ENCODE data around the gene CLTA.
A peak's percentile ranks its signal among the peaks of the same experiment; 100 is the strongest.

Gene CLTA, protein sequence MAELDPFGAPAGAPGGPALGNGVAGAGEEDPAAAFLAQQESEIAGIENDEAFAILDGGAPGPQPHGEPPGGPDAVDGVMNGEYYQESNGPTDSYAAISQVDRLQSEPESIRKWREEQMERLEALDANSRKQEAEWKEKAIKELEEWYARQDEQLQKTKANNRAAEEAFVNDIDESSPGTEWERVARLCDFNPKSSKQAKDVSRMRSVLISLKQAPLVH

DNA sequence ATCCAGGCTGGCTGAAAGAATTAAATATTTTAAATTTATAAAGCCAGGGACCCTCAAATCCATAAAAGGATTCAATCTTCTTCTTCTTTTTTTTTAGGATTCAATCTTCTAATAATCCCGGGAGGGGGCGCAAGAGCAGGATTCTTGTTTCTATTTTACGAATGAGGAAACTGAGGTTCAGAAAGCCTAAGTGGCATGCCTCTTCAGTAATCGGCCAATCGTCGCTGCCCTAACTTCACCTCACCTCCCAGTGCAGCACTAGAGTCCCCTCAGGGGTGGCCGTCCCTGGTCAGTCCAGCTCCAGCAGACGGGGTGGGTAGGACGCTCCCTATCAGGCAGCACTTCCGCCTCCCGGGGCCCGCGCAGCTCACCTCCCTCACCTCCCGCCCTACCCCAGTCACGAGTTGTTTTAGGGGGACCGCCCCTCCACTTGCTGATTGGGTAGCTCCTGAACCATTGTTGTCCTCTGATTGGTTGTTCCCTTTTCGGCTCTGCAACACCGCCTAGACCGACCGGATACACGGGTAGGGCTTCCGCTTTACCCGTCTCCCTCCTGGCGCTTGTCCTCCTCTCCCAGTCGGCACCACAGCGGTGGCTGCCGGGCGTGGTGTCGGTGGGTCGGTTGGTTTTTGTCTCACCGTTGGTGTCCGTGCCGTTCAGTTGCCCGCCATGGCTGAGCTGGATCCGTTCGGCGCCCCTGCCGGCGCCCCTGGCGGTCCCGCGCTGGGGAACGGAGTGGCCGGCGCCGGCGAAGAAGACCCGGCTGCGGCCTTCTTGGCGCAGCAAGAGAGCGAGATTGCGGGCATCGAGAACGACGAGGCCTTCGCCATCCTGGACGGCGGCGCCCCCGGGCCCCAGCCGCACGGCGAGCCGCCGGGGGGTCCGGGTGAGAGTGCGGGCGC lies at the start of gene CLTA:
CLTA (plus strand) TSS at position 534 of the 902 bp plus-strand sequence; CDS start at position 670, 136 bp downstream.
- DNase-seq: peak; percentile 93

DNA sequence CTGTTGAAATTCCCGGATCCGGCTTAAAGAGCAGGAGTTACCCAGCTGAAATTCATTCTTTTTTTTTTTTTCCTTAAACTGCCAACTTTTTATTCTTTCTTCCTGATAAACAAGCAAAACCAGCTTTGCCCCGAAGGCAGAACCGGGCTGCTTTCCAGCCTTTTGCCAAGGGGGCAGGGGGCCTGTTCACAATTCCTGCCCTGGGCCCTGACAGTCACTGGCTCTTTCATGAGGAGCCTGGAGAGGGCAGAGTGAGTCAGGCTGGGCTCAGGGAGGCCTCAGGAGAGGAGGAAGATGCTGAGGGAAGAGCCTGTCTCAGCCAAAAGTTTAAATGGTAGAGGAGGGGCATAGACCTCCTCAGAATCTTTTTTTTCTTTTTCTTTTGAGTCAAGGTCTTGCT lies 49.4 kb upstream of the CLTA start:
- no peak for DNase-seq

DNA sequence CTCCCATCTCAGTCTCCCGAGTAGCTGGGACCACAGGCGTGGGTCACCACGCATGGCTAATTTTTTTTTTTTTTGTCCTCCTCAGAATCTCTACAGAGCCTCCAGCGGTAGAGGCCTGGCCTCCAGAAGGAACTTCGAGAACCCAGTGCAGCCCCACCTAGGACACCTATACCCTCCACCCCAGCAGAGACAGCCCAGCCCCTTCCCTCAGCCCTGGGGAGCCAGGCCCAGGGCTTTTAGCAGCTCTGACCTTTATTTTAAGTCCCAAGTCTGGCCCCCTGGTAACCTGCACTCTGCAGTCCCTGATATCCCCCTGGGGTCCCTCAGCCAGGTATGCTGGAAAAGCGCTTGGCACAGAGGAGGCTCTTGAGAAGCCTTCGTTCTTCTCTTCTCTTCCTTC lies 49.0 kb upstream of the CLTA start:
- no peak for DNase-seq

DNA sequence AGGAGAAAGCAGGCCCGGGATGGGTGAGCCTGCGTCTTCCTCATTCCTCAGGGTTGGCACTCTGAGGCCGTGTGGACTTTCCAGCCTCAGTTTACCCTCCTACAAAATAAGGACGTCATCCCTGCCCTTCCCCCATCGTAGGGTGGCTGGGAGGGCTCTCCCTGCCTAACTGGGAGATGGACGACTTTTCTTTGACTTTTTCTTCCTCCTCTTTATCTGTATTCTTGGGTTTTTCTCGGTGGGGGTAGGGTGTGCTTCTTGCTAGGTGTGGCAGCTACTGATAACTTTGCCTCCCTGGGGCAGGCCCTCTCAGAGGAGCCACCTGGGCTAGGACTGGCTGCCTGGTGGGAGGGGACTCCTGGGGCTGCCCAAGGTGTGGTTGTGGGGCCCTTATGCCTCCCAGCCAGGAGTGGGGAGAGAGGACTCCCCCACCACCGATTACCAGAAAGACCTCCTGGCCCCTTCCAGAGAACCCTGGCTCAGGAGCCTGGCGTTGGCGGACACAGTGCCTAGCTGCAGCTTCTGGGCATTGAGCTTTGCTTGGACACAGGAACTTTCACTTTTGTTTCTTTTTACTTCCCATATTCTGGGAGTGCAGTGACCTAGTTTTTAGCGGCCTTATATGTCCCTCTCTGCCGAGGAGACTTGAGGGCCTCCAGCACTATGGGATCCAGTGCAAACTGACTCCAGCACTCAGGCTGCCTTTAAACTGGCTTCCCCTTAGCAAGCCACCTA lies 48.0 kb upstream of the CLTA start:
- DNase-seq: no peak

DNA sequence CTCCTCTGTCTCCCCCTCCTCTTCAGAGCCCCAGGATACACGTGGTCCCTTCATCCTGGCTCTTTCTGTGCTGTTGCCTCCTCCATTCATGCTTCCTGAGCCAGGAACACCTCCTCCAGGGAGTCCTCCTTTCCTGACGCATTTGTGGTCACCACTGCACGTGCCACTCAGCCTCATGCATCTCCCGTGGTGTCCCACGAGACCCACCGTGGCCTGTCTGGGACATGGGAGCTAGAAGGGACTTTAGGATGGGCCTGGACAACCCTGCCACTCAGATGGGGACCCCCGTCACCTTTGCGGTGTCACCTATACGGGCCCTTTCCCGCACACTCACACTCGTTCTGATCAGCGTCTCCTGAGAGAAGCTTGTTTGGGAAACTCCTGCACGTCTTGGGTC lies 47.5 kb upstream of the CLTA start:
- no peak for DNase-seq

DNA sequence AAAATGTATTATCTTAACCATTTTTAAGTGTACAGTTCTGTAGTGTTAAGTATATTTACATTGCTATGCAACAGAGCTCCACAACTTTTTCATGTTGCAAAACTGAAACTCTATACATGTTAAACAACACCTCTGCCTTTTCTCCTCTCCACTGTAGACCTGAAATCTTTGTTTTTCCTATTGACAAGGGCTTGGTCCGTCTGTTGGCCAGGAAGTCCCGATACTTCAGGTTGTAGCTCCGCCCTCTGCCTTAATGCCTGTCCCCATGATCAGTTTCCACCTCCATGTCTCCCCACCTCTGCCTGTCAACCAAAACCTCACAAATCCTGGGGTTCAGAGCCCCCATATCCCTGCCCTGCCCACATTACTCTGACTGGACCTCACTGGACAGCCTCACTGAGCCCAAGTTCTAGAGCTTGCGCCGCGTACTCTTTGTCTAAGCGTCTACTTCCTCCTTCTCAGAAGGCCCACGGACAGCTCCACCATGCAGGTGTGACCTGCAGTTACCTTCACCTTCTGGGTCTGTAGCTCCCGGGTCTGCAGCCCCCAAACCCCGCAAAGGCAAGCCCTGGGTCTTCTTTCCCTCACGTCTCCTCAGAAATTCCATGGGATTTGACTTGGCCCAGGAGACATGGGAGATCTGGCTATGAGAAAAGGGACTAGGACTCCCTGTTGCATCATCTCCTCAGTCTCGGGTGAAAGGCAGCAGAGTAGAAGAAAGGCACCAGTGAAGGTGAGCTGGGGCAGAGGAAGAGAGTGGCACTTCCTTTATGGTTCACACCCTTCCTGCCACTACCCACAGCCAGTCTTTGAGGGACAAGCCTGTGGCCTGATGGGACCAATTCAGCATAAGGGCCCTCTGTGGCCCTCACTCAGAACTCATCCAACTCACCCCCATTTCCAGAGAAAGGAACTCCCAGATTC lies 46.1 kb upstream of the CLTA start:
- DNase-seq: no peak

DNA sequence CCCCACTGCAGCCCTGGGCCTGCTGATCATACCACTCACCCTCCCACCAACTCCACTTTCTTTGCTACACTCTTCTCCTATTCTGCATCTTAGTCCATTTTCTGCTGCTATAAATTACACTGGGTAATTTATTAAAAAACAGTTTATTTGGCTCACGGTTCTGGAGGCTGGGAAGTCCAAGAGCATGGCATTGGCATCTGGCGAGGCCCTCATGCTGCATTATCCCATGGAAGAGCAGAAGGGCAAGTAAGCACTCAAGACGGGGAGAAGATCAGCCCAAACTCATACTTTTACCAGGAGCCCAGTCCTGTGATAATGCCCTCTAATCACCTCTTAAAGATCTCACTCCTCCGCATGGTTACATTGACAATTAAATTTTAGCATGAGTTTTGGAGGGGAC lies 44.8 kb upstream of the CLTA start:
- DNase-seq: no peak

DNA sequence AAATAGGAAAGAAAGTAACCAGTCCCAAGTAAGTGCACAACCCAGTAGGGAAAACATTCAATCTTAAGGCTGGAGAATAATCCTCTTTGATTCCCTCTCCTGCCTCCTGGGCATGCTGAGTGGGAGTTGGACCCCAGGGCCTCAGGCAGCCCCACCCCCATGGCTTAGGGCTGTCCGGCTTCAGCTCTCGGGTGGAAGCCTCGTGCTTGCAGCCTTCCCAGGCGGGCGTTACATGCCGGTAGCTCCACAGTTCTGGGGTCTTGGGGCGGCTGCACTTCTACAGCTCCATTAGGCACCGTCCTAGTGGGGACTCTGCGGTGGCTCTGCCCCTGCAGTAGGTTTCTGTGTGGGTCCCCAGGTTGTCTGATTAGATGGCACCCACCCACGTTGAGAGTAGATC lies 44.1 kb upstream of the CLTA start:
- no peak for DNase-seq

DNA sequence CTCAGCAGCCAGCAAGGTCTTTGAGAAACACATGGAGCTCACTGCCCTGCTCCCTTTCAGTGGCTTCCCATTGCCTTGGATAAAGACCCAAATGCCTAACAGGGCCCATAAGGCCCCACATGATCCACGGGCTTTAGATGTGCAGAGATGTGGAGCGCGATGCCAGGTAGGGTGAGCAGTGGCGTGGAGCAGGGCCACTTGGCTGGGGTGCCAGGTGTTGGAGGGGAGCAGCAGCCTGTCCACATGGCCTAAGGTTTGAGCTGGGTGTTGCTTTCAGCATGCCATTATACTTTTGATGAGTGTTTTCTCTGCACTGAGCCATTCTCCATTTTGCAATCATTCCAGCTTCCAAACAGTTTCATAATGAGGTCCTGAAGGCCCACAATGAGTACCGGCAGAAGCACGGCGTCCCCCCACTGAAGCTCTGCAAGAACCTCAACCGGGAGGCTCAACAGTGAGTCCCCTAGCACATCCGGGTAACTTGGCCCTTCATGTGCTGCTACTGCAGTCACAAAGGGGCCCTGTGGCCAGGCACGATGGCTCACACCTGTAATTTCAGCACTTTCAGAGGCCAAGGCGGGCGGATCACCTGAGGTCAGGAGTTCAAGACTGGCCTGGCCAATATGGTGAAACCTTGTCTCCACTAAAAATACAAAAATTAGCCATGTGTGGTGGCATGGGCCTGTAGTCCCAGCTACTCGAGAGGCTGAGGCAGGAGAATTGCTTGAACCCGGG lies 43.1 kb upstream of the CLTA start:
- DNase-seq: no peak

DNA sequence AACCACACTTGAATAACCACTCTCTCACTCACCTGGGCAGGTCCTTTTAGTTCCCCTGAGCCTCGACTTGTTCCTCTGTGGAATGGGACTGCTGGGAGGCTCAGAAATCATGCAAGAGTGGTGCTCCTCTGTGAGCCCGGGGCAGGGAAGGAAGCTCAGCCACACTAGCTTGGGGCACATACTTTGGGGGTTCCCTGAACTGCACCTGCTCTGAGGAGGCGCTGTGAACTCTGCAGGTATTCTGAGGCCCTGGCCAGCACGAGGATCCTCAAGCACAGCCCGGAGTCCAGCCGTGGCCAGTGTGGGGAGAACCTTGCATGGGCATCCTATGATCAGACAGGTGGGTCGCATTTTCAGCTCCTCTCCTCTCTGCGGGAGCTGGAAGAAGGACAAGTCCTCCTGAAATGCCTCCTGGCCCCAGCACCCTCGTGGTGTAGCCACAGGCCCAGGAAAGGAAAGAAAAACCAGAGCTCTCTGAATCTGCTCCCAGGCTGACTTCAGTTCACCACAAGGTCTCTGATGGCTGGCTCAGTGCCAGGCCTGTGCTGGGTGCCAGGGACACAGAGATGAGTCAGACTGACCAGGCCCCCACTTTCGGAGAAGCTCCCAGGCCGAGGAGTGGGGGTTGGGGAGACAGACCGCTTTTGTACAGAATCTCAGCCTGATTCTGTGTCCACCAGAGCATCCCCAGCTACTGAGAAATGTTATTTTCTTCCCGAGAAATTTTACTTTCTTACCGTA lies 42.2 kb upstream of the CLTA start:
- peak; percentile 34 for DNase-seq

DNA sequence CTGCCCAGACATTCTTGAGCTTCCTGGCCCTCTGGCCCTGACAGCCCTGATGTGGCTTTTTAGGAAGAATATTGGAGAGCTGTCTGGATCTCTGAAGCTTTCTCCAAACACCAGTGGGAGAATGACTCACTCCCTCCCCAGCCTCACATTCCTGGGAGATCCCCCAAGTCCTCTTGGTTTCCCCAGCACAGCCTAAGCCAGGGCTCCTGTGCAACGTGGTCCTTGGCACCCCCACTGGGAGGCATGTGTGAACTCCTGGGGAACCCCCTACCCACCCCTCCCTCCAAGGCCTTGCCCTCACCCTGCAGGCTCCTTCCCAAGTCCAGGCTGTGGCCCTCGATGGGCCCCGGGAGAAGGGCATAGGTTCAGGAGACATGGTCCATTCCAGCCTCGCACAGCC lies 41.5 kb upstream of the CLTA start:
- DNase-seq: no peak

DNA sequence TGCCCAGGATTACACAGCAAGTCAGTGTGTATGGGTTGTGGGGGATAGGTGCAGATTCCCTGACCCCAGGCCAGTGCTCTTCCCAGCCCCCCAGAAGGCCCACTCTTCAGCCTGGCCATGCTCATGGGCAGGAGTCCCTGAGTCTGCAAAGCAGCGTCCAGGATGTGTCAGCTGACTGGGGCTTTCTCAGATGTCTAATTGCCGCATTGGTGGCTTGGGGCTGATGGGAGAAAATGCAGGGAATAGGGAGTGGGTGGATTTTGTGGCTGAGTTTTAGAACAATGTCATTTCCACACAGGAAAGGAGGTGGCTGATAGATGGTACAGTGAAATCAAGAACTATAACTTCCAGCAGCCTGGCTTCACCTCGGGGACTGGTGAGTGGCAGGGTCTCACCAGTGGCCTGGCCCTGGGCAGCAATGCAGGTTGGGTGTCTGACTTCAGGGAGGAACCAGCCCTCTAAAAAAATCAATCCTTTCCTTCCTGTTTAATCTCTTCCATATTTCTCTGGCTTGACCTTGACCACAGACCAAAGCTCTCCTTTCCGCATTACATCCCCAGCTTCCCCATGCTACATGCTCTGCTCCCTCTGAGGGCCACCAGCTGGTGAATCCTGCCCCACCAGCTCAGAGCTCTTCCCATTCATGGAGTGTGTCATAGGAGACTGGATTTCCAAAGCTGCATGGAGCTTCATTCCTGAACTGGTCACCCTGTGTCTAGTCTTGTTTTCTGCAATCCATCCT lies 40.0 kb upstream of the CLTA start:
- DNase-seq: no peak

DNA sequence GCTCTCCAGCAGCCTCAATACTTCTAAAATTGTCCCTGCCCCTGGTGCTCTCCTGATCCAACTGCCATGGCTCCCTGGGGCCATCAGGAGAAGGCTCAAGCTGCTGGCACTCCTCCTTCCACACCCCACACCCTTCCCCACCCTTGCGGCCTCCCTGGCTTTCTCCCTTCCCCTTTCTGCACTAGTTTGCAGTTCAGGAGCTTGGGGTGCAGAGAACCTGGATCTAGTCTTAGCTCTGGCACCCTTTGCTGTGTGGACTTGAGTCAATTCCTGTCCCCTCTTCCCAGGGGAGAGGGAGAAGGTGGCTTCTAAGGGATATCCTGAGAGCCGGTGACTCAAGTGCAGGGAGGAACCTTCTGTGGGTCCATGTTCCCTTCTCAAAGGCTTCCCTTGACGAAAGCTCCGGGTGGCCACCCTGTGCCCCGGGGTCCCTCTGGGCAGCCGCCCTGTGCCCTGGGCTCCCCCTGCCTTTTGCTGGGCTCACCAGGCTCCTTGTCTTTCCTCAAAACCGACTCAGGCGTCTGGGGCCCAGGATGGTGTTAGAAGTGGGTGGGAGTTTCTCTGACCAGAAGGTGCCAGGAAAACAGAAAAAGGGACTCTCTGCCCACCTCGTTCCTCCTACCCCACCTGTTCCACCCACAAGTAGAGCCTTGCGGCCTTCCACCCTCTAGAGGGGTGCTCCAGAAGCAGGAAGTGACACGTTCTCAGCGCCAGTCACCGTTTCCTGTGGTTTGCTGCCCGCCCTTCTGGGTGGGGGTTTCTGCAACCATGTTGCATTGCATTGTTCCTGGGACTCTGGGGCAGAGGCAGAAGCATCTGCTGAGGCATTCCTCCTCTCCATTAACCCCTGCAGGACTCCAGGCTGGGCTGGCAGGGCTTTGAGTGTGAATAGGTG lies 39.2 kb upstream of the CLTA start:
- peak; percentile 82 for DNase-seq

DNA sequence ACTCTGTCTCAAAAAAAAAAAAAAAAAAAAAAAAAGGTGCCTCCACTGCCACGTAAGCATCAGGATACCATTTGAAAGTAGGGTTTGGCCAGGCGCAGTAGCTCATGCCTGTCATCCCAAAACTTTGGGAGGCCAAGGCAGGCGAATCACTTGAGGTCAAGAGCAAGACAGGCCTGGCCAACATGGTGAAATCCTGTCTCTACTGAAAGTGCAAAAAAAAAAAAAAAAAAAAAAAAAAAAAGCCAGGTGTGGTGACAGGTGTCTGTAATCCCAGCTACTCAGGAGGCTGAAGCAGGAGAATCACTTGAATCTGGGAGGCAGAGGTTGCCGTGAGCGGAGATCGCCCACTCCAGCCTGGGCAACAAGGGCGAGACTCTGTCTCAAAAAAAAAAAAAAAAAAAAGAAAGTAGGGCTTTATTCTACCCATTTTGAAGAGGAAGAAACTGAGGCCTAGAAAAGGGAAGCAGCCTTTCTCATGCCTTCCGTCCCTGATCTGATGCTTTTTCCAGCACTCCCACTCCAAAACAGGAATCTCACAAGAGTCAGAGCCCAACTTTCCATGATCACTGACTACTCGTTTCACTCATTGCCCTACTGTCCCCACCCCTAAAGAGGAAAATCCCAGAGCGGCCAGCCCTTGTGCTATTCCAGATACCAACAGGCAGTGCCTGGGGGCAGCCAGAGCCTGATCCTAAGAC lies 37.8 kb upstream of the CLTA start:
- no peak for DNase-seq

DNA sequence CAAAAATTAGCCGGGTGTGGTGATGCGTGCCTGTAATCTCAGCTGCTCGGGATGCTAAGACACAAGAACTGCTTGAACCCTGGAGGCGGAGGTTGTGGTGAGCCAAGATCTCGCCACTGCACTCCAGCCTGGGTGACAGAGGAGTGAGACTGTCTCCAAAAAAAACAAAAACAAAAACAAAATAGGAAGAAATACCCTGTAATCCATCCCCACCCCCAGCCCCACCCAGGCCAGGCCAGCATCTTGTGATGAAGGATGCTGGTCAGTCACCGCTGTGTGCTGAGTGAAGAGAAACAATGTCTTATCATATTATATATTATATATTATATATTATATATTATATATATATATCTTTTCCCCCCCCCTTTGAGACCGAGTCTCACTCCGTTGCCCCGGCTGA lies 37.0 kb upstream of the CLTA start:
- DNase-seq: no peak

DNA sequence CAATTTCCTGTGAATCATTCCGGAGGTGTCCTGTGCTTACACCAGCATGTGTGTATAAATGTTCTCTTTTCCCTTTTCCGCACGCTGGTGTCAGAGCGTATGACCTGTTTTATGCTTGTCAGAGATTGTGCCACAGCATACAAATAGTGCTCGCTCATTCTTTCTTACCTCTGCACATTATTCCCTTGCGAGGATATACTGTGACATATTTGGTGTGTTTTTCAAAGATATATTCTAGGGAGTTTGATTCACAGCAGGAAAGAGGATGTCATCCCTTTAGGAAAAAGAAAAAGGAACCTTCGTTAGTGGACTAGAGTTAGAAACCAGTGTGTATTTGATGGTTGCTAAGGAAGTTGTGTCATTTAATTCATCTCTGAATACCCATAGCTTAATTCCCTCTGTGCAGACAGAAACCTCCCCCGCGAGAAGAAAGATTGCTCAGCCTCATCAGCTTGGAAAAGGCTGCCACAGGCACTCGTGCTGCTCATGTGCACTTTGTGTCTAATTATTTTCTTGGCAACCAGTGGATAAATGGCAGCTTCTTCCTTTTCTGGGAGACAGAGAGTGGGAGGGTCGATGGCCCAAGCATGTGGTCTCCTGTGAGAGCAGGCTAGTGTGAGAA lies 36.3 kb upstream of the CLTA start:
- DNase-seq: no peak

DNA sequence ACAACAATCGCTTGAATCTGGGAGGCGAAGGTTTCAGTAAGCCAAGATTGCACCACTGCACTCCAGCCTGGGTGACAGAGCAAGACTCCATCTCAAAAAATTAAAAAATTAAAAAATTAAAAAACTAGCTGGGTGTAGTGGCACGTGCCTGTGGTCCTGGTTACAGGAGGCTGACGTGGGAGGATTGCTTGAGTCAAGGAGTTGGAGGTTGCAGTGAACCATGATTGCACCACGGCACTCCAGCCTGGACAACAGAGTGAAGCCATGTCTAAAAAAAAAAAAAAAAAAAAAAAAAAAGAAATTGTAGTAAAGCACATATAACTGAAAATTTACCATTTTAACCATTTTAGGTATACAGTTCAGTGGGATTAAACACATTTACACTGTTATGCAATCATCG lies 34.6 kb upstream of the CLTA start:
- no peak for DNase-seq

DNA sequence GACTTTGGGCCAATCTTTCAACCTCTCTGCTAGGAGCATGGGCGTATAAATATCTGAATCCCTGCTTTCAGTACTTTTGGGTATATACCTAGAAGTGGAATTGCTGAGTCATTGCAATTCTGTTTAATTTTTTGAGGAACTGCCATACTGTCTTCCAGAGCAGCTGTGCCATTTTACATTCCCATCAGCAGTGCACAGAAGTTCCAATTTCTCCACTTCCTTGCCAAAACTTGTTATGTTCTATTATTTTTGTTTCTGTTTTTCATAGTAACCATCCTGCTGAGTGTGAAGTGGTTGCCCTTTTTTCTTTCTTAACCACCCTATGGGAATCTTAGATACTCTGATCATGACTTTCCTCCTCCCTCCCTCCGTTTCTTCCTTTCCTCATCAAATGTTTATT lies 32.6 kb upstream of the CLTA start:
- no peak for DNase-seq

Data from activated naive CD4-positive, alpha-beta T cell treated with anti-CD3 and anti-CD28 coated beads, Interleukin-2, amount 50 U/mL, for 16 hours (primary cell).